DND-41 (cell line): Measurements from ENCODE around the gene TALDO1.

Experiments
- EZH2 ChIP-seq: IDR thresholded peaks from 3 replicates; pipeline ENCODE4 v1.6.1; 2012; ENCODE audit warnings: borderline replicate concordance, low read depth, mild to moderate bottlenecking, moderate library complexity, low read length, inconsistent platforms; ENCODE audit not compliant: severe bottlenecking
- TF ChIP-seq, protein P1 (sequence below): IDR thresholded peaks from 2 replicates; pipeline ENCODE4 v1.5.1; 2012; ENCODE audit warnings: borderline replicate concordance, low read length, moderate library complexity, mild to moderate bottlenecking; ENCODE audit not compliant: poor library complexity, severe bottlenecking; ENCODE audit errors: extremely low read depth

DNA sequence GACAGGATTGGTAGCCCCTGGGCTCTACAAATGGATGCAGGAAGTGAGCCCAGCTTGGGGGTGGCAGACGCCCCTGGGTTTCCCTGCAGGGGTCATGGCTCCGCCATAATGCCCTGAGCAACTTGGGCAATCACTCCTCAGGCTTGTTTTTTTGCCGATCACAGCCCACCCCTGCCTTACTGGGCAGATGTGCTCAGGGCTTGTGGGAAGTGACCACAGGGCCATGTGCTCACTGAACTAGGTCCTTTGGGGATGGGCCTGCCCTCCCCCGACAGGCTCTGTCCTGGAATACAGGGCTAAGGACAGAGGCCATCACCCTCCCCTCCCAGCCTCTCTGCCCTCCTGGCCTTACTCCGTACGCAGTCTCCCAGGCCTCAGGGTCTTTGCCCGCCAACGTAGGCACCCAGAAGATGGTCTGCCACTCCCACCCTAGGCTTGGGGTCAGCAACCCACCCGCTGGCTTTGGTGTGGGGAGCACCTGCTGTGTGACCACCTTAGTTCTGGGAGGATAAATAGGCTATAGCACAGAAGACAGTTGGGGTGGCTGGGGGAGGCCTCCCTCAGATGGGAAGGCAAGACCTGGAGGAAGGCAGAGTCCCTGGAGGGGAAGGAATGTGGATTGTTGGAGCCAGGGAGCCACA is 66.3 kb downstream of the TALDO1 start:
- TF ChIP-seq, protein P1, sequence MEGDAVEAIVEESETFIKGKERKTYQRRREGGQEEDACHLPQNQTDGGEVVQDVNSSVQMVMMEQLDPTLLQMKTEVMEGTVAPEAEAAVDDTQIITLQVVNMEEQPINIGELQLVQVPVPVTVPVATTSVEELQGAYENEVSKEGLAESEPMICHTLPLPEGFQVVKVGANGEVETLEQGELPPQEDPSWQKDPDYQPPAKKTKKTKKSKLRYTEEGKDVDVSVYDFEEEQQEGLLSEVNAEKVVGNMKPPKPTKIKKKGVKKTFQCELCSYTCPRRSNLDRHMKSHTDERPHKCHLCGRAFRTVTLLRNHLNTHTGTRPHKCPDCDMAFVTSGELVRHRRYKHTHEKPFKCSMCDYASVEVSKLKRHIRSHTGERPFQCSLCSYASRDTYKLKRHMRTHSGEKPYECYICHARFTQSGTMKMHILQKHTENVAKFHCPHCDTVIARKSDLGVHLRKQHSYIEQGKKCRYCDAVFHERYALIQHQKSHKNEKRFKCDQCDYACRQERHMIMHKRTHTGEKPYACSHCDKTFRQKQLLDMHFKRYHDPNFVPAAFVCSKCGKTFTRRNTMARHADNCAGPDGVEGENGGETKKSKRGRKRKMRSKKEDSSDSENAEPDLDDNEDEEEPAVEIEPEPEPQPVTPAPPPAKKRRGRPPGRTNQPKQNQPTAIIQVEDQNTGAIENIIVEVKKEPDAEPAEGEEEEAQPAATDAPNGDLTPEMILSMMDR = no peak
- TF ChIP-seq EZH2 = no peak
